Brain pericyte (primary cell): ENCODE data around the gene CPNE5.

ENCODE experiments used
- DNase-seq: peaks from one replicate; pipeline ENCODE4 v3.0.0-alpha.2; 2012; ENCODE audit warnings: low read depth, low spot score

The CPNE5 gene

DNA sequence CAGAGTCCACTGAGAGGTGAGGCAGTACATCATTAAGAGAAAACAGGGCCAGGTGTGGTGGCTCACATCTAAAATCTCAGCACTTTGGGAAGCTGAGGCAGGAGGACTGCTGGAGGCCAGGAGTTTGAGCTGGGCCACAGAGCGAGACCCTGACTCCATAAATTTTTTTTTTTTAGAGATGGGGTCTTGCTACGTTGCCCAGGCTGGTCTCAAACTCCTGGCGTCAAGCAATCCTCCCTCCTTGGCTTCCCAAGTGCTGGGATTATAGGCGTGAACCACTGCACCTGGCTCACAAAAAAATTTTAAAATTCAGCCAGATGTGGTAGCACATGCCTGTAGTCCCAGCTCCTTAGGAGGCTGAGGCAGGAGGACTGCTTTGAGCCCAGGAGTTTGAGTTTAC lies 18.1 kb upstream of the CPNE5 start:
- no peak for DNase-seq

DNA sequence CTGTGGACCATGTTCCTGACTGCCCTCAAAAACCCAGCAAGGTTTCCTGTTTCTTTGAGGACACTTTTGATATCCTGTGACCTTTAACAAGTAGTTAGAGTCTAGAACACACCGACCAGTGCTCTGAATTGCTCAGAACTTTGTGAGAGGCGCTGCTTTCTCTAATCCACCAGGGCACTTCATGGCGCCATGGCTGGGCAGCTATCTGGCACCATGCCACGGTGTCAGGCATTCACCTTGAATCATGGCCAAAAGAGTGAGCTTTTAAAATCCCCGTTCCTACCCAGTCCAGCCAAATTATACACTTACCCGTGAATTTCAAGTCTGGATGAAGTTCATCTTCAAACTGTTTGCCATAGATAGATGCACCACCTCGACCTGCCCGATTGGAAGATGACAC lies 17.0 kb upstream of the CPNE5 start:
- DNase-seq = no peak

DNA sequence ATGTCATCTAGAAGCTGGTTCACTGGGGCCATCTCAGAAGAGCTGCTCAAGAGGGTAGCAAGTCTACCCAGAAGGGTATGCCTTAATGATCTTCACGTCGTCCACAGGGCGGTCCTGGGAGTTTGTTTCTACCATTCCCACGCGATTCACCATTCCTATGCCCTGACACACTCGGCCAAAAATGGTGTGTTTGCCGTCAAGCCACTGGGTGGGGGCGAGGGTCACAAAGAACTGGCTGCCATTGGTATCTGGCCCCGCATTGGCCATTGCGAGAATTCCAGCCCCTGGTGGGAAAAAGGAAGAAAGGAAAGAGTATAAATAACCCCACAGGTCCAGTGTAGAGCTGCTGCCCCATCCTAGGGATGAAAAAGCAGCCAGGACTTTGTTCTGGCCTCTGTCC lies 16.5 kb upstream of the CPNE5 start:
- DNase-seq = no peak

DNA sequence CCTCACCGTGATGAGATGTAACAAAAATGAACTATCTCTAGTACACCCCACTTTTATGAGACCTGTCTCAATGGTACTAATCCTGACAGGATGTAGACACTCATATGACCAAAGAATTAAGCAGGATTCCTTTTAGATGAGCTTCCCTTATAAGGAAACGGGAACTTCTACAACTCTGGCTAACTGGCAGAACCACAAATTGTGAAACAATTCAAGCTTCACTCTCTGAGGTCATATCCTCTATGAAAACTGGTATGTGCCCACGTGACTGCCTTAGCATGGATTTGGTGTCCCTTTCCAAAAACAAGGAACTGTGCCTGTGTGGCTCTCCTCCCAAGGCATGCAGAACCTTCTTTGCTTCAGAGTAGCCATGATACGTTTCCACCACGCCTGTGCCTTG lies 14.1 kb upstream of the CPNE5 start:
- no peak for DNase-seq

DNA sequence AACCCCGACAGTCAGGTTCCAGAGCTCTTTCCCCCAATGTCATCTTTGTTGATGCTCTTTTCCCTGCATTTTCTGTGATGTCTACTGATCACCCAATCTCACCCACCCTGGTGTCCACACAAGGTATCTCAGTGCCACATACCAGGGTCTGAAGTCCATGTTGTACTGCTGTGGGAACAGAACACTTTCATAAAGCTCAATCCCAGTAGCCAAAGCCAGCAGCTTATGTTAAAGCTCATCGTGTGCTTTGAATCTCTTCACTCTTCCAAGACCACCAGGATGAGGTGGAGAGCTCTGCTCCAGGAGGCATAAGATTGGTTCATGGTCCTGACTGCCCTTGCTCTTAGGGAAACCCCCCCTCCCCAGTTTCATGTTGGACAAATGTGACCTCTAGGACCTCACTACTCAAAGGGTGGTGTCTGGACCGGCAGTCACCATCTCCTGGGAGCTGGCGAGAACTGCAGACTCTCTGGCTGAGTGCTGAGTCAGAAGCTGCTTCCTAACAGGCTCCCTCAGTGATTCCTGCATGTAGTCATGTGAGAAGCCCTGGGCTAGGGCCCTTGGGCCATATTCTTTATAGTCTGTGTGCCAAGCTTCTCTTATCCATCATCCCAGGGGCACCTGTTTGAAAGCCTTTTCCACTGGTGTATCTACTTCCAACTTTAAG lies 13.4 kb upstream of the CPNE5 start:
- DNase-seq = no peak

DNA sequence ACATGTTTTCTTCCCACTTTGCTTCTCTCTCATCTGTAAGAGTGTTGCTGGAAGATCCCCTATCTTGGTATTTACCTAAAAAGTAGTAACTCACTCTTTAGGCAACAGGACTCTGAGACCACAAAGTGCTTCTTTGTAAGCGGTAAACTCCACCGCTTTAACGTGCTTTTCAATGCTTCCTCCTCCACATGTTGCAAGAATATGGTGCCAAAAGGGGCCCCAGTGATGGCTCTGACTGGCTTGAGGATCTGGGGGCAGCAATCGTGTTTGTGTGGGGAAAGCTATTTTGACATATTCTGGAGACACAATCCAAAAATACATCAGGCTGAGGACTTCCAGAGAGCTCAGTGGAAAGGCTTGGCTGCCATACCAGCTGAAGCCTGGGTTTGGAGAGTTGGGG lies 12.4 kb upstream of the CPNE5 start:
- no peak for DNase-seq

DNA sequence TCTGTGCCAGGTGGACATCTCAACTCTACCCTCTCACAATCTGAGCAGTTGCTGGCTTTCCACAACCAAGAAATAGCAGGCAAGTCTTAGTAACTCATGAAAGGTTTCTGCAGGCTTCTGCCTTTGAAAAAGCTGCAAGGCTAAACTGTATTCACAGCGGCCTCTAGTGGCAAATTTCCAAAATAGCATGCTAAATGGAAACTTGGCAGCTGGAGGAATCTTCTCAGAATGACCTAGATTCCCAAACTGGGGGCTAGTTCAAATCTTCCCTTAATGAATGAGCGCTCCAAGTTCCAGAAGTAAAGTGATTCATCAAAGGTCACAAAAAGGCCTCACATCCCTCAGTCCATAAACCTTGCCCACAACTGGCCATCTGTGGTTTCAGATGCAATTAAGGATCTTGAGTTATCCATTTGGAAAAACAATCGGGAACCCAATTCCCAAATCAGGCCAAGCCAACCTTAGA lies 11.9 kb upstream of the CPNE5 start:
- no peak for DNase-seq

DNA sequence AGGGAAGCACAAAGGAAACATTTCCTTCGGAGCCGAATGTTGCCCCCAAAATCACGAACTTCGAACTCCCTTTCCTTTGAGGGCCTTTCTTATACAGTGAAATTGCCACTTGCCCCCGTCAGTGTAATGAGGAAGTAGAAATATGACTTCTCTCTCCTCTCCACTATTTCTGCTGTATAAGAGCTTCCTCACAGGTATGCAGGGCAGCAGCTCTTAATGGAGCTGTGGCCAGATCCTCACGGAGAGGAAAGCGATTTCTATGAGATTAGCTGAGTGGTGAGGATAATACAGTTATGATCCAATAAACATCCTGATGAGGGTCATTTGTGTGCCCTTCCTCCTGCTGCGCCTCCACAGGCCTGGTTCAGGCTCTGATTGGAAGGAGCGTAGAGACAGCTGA lies 10.8 kb upstream of the CPNE5 start:
- no peak for DNase-seq

DNA sequence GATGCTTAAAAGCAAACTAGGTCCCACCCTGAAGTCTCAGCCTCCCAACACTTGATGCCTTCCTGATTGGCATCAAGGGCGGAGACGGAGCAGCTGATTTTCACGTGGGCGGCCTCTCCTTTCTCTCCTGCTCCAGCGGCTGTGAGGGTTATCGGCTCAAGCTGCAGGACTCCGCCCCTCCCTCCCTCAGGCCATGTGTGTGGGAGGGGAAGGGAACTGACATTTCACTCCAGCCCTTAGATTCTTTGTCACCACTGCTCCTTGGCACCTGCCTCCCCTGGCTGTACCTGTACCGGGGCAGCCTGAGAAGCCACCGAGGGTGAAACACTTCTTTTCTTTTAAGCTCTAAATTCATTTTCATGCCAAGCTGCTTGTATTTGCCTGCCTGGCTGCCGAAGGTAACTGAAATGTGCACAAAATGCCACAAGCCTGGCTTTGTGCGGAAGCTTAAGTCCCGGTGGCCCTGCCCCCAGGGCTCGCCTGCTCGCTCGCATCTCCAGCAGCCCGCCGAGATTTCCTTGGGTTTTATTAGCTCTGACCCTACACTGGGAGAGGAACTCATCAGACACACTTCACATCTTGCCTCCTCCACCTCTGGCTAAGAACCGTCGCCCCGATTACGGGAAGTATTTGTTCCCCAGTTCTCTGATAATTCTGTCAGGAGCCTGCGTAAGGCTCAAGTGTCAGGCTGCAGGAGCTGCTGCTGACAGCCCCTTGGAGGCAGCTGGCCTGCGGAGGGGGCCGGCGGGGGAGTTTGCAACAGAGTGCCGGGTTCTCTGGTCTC lies 9.6 kb upstream of the CPNE5 start:
- no peak for DNase-seq

DNA sequence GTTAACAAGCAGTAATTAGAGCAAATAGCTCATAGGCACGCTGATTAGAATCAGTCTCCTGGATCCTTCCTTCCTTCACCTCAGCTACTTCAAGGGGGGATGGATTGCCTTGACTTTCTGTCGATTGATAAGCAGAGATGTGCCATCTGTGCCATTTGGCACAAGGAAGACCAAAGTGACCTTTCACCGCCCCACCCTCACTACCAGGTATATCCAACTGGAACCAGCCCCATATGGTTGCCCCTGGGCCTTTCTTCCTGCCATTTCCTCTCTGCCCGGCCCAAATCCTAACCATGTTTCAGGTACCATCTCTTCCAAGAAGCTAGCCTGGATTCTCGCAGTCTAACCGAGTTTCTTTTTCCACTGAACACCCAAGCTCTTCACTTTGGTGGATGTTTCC lies 8.7 kb upstream of the CPNE5 start:
- no peak for DNase-seq

DNA sequence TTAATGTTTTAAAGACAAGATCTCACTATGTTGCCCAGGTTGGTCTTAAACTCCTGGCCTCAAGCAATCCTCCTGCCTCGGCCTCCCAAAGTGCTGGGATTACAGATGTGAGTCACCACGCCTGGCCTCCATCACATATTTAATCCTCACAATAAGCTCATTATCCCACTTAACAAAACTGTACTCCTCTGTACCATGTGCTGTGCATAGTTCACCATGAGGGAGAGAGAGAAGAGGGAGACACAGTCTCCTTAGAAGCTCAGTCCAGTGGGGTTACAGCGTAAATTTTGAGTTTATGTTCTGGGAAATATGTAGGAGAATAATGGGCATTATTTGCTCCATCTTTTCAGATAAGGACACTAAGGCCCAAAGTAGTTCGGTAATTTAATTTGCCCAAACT lies 7.9 kb upstream of the CPNE5 start:
- no peak for DNase-seq

DNA sequence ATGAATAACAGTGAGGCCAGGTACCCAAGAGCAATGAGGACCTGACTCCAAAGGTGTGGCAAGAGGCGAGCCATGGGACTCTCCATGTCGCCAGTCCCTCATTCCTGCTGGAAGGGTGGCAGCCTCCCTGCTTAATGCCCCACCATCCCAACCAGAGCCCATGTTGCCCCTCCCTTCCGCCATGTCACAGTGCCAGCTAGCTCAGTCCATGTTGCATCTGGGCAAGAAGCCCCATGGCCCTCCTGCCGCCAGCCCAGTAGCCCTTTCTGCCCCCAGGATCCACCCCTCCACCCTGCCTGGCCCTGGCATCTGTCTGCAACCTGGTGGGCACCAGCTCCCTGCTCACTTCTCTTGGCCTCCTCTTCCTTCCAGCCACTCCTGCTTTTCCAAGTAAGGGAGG lies 6.0 kb upstream of the CPNE5 start:
- no peak for DNase-seq

DNA sequence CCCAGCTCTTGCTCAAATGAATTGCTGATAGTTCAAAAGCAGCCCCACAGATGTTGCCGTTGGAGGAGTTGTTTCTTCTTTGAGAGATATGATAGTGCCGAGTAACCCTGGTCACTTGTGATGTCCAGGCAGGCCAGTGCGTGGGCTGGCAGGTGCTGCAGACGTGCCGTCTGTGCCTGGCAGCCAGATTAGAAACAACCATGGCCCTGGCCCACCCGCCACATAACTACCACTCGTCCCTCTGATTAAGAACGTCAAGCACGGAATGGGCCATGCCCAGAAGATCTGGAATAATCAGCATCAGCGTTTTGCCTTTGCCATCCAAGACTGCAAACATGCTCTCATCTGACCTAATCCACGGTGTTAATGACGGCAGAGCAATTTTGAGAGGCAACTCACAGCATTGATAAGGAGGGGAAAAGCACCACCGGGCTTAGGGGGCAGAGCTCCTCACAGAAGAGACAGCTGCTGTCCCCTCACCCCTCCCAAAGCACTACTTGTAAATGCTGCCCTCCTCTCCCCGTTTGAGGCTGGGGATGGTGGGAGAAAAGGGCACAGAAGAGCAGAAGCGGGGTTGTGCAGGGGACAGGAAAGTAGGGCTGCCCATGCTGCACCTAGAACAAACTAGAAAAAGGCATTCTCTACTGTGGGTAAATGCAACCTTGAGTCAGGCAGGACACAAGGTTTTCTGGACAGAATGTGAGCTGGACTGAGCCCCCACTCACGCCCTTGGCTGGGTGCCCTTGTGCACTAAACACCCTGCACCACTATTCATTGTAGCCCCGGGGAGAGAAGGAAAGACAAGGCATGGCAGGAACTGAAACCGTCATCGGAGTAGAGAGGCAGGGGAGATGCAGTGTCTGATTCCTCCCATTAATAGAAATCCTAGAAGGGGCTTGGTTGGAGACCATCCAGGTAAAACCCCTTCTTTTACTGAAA lies 5.3 kb upstream of the CPNE5 start:
- no peak for DNase-seq

DNA sequence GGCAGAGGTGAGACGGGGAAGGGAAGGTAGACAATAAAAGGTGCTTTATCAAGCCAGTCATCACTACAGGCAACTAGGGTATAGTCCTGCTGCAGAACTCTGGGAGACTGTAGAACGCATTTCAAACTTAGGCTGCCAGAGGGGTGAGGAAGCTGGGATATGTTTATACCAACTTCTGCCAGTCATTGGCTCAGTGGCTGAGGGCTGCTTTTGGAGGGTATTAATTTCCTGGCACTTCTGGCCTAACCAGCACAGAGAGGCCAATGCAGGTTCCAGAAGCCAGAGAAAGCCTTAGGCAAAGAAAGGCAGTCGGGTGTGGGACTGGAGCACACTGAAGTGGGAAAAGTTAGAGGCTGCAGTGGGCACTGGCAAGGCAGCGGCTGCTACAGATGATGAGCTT lies 3.9 kb upstream of the CPNE5 start:
- no peak for DNase-seq

DNA sequence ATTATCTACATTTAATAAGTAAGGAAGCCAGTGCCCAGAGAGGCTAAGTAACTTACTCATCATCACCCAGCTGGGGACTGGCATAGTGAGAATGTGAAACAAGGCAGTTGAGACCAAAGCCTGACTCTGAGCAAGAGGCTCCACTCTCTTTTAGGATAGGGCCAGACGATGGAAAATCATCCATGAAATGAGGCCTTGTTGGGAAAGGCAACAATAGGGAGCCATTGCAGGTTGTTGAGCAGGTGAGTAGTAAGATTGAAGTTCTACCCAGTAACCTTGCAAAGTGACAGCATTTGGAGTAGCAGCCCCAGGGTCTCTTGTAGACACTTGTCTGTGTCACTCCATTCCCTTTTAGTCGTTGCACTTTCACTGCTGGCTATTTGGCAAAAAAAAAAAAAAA lies 2.5 kb upstream of the CPNE5 start:
- DNase-seq = no peak

DNA sequence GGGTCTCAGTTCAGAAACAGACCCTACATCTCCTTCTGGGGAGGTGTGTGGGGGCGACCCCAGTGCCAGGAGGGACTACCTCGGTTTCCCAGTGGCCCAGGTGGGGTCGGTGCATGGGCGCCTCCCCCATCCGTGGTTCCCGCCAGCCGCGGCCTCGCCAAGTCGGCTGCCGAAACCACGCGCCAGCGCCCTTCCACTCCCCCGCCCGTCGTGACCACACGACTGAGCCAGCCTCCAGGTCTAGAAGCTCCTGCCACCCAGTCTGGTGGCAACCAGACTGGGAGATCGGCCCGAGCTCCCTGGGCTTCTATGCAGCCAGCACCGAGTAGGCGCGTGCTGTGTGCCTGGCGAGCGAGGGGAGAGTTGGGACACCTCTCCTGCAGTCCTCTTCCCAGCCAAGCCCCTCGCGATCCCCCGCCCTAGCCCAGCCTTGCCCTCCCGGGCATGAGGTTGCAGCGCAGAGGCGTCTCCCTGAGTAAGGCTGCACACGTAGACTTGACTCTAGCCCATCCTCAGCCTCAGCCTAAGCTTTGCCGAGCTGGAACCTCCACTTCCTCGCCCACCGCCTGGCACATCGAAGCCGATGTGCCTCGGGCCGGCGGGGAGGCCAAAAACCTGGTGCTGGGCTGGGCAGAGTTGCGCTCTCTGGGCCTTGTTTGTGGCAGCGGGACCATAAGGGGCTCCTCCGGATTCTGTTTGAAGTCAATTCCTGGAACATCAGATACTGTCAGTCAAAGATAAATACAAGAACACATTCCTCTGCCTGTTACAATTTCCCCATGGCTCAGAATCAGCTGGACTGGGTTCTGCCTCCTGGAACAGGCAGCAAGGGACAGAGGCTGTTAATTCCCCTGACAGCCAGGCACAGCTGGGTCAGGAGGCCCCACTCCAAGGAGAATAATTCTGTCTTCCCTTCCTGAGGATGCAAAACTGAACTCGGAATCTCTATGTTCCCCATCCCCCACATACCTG lies 1.5 kb upstream of the CPNE5 start:
- no peak for DNase-seq

DNA sequence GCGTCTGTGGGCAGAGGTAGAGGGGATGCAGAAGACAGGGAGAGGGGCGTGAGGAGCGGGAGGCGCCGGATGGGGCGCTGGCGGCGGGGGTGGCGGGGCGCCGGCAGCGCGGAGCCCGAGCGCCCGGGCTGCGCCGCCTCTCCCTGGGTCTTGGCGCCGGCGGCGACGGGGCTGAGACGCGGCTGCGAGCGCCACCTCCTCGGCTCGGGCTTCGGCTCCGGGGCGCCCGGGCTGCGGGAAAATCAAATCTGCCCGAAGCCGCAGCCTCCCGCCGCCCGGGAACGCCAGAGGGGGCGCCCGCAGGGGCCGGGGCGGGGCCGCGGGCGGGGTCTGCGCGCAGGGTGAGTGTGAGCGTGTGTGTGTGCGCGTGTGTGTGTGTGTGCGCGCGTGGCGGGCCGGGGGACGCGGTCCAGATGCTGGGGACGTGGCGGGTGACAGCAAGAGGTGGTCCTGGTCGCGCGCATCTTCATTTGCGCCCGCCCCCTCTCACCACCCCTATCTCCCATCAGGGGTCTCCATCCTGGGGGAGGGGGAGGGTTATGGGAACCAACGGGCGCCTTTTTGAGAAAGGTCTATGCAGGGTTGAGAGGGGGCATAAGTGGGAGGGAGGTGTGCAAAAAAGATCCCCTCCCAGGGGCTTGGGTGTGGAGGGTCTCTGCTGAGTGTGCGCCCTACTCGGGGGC lies 646 bp upstream of the CPNE5 start:
- no peak for DNase-seq

DNA sequence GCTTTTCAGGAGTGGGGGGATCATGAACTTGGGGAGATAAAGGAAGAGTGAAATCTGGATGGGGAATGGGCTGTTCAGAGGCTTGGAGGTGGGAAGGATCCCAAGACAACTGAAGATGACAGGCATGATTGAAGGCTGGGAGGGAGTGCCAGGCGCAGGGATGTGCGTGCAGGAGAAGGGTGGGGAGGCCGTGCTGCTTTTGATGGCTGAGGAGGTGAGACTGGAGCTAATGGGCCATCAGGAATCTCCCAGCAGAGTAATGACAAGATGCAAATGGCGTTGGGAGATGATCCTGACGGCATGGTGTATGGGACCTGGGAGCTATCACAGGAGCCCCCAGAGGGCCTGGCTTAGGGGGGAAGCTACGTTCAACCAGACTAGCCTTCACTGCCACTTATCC lies 1.6 kb downstream of the CPNE5 start:
- DNase-seq = no peak

DNA sequence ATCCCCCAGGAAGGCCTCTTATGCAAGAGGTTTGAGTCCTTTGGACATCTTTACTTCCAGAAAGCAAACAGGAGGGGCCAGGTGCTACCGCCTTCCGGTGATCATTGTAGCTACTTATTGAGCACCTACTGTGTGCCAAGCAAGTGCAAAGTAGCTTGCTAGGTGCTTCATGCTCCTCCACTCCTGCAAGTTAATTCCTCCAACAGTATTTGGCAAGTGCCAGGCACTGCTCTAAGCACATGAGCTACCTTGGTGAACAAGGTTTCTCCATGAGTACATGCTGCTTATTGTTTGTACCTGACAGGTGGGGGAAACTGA lies 2.3 kb downstream of the CPNE5 start:
- no peak for DNase-seq

DNA sequence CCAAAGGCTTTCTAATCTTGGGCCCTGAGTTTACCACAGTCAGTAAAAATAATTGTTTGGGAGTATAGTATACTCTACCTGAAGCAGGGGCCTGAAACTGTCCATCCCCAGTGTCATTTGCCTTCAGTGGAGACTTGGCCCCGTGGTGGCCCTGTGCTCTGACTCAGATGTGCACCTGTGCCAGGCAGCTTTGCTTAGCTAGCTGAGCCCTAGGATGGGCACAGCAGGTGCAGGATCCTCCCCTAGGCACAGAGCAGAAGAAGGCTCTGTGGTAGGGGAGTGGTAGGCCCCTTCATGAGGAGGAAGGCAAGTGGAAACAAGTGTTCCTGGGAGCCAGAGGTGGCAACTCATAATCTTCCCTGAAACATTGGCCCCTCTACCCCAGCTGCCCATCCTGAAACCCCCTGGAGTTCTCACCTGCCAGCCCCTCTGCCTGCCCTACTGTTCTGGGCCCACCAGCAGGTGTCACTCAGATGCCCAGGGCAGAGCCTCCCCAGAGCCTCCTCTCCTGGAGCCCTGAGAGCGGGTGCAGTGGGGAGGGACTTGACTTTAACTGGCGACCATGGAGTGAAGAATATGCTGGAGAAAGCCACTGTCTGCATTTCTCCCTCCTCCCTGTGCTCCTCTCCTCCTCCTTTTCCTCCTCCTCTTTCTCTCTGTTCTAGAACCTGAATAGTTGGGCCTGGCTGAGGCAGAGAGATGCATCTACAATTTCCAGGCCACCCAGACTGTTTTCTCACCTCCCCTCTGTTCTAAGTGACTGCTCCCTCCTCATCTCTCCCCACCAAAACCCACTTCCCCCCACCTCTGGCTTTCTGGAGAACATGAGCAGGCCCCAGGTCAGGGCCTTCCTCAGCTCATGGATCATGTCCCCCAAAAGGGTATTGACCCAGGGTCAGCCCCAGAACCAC lies 2.9 kb downstream of the CPNE5 start:
- no peak for DNase-seq
